DND-41 (cell line): ENCODE results near the gene BCR.

Experiments
- ATAC-seq: fragments of 200-7000 bp; cut with Tn5 transposase; 3 replicates; pipeline ENCODE4 v1.9.1; 2021; ENCODE audit warnings: low read depth; ENCODE audit not compliant: insufficient read depth
- DNase-seq: peaks from one replicate; pipeline ENCODE4 v3.0.0-alpha.2; 2020
- H2AFZ ChIP-seq: 2 replicates; pipeline ENCODE4 v1.6.0; 2012; ENCODE audit warnings: low read depth, low read length
- H3K27ac ChIP-seq: 2 replicates; pipeline ENCODE4 v1.5.1; 2012; ENCODE audit warnings: low read length, inconsistent platforms
- H3K27me3 ChIP-seq: fragments of 200-600 bp; sonication (generic); 2 replicates; pipeline ENCODE4 v1.6.0; 2012; ENCODE audit warnings: low read length, mild to moderate bottlenecking, inconsistent platforms; ENCODE audit not compliant: insufficient read depth, poor library complexity
- H3K36me3 ChIP-seq: 2 replicates; pipeline ENCODE4 v1.5.1; 2012; ENCODE audit warnings: low read length, inconsistent platforms; ENCODE audit not compliant: insufficient read depth
- H3K4me1 ChIP-seq: 2 replicates; pipeline ENCODE4 v1.5.1; 2012; ENCODE audit warnings: mild to moderate bottlenecking, low read length; ENCODE audit not compliant: insufficient read depth
- H3K4me2 ChIP-seq: 2 replicates; pipeline ENCODE4 v1.6.0; 2012; ENCODE audit warnings: mild to moderate bottlenecking, moderate library complexity, low read length, inconsistent platforms; ENCODE audit not compliant: insufficient read depth
- H3K4me3 ChIP-seq, 2 experiments: fragments of 200-600 bp in 1 of 2; shearing (Covaris generic) in 1 of 2; 2 replicates each; pipeline ENCODE4 v1.5.1; 2012 to 2016; ENCODE audit warnings: inconsistent platforms in 2 of 2, low read length in 2 of 2, mild to moderate bottlenecking in 2 of 2, low read depth in 1 of 2, moderate library complexity in 1 of 2
- H3K79me2 ChIP-seq: 2 replicates; pipeline ENCODE4 v1.6.0; 2012; ENCODE audit warnings: low read length, inconsistent platforms; ENCODE audit not compliant: insufficient read depth
- H3K9ac ChIP-seq: 2 replicates; pipeline ENCODE4 v1.6.0; 2012; ENCODE audit warnings: low read depth, mild to moderate bottlenecking, inconsistent platforms, low read length, moderate library complexity
- H3K9me3 ChIP-seq: 2 replicates; pipeline ENCODE4 v1.5.1; 2012; ENCODE audit warnings: low read length, moderate library complexity, mild to moderate bottlenecking, inconsistent platforms; ENCODE audit not compliant: insufficient read depth, severe bottlenecking
- H4K20me1 ChIP-seq: 2 replicates; pipeline ENCODE4 v1.6.0; 2012; ENCODE audit warnings: low read length; ENCODE audit not compliant: insufficient read depth
- CTCF ChIP-seq: IDR thresholded peaks from 2 replicates; pipeline ENCODE4 v1.5.1; 2012; ENCODE audit warnings: borderline replicate concordance, low read length, moderate library complexity, mild to moderate bottlenecking; ENCODE audit not compliant: poor library complexity, severe bottlenecking; ENCODE audit errors: extremely low read depth
- EZH2 ChIP-seq: IDR thresholded peaks from 3 replicates; pipeline ENCODE4 v1.6.1; 2012; ENCODE audit warnings: borderline replicate concordance, low read depth, mild to moderate bottlenecking, moderate library complexity, low read length, inconsistent platforms; ENCODE audit not compliant: severe bottlenecking

Gene BCR

DNA sequence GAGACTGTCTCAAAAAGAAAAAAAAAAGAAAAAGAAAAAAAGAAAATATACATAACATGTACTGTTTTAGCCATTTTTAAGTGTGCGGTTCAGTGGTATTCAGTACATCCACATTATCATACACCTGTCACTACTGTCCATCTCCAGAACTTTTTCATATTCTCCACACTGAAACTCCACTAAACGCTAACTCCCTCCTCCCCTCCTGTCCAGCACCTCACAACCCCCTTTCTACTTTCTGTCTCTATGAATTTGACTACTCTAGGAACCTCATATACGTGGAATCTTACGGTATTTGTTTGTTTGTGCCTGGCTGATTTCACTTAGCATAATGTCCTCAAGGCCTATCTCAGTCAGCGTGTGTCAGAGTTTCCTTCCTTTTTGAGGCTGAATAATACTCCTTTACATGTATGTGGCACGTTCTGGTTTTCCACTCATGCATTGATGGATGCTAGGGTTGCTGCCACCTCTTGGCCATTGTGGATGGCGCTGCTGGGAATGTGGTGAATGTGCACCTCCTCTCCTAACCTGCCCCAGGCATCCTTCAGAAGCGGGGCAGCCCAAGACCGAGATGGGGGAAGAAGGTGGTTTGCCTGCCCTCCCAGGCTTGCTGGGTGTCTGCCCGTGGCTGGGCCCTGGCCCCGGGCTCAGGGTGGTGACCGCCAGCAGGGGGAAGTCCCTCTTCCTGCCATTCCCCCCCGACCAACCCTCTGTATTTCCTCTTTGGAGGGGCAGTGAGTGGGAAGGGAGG is 60.5 kb downstream of the BCR start:
- no peak overlapping the region for H3K4me2 ChIP-seq
- ATAC-seq (peak; percentile 22; the same call in 1 of the 3 replicates), DNase-seq (no peak)
- no peaks in the 10 kb centered on the region for H3K27me3 ChIP-seq
- H3K4me1 ChIP-seq: peaks cover 5% of the 10 kb centered on the region; the same call in 1 of the 2 replicates
- H3K9ac ChIP-seq: no peak overlapping the region
- H3K36me3 ChIP-seq: no peaks in the 10 kb centered on the region
- no peak overlapping the region for H3K27ac ChIP-seq
- H3K4me3 ChIP-seq: no peak overlapping the region
- H4K20me1 ChIP-seq: peaks cover 74% of the 10 kb centered on the region
- H3K9me3 ChIP-seq: no peaks in the 10 kb centered on the region
- no peak for TF ChIP-seq EZH2
- peak; percentile 58 for TF ChIP-seq CTCF
- H3K79me2 ChIP-seq: peaks cover 95% of the 10 kb centered on the region
- H2AFZ ChIP-seq: no peak overlapping the region

GRCh38 chr22:23241562-23242472 is 61.5 kb downstream of the BCR start:
- Histone ChIP-seq H3K4me2 (no peak overlapping the region), H4K20me1 (peaks cover 71% of the 10 kb centered on the region), H3K36me3 (no peaks in the 10 kb centered on the region), H3K27ac (no peak overlapping the region), H2AFZ (no peak overlapping the region), H3K4me1 (peaks cover 5% of the 10 kb centered on the region; the same call in 1 of the 2 replicates), H3K27me3 (no peaks in the 10 kb centered on the region), H3K4me3 (no peak overlapping the region), H3K9me3 (no peaks in the 10 kb centered on the region), H3K79me2 (peaks cover 95% of the 10 kb centered on the region), H3K9ac (no peak overlapping the region)
- TF ChIP-seq CTCF (no peak), EZH2 (no peak)
- DNase-seq (no peak), ATAC-seq (no peak)

GRCh38 chr22:23242473-23243001 is 62.2 kb downstream of the BCR start:
- H3K27ac ChIP-seq: 0 out of 2 replicates have a peak overlapping the region, but pooled peaks have one; percentile 1
- no peak overlapping the region for H3K9ac ChIP-seq
- DNase-seq (no peak), ATAC-seq (peak; percentile 15; the same call in 1 of the 3 replicates)
- TF ChIP-seq CTCF (no peak), EZH2 (no peak)
- peaks cover 95% of the 10 kb centered on the region for H3K79me2 ChIP-seq
- no peaks in the 10 kb centered on the region for H3K9me3 ChIP-seq
- H3K4me3 ChIP-seq: no peak overlapping the region
- H4K20me1 ChIP-seq: peaks cover 71% of the 10 kb centered on the region
- H2AFZ ChIP-seq: no peak overlapping the region
- H3K4me1 ChIP-seq: peaks cover 5% of the 10 kb centered on the region; the same call in 1 of the 2 replicates
- no peaks in the 10 kb centered on the region for H3K36me3 ChIP-seq
- H3K4me2 ChIP-seq: no peak overlapping the region
- no peaks in the 10 kb centered on the region for H3K27me3 ChIP-seq
